Naive thymus-derived CD4-positive, alpha-beta T cell (primary cell): ENCODE measurements around the gene CHRM5. TPM values are rescaled to one million over a fixed set of nuclear protein-coding genes. Genes with fewer than 3 reads are reported as not detected.

Experiments
- ATAC-seq: fragments of 150-1000 bp; cut with Tn5 transposase; 2 replicates; pipeline ENCODE4 v1.10.0; 2021; ENCODE audit warnings: mild to moderate bottlenecking, moderate library complexity
- CTCF ChIA-PET: fragments of 350-600 bp; sonication (Branson Sonifier 250); formaldehyde crosslinking; loops from one replicate; lab custom pipeline; 2021; ENCODE audit warnings: antibody characterized with exemption; lab: Charles Lee
- POLR2A ChIA-PET: fragments of 350-600 bp; sonication (Branson Sonifier 250); formaldehyde crosslinking; loops from one replicate; lab custom pipeline; 2021; ENCODE audit warnings: antibody characterized with exemption, inconsistent platforms; lab: Charles Lee
- DNase-seq, 9 donors: peaks; one replicate each; pipeline versions ENCODE4 v3.0.0 to v3.0.0-alpha.2; 2020 to 2022; ENCODE audit warnings: mixed read lengths in 1 of 9
- H3K27ac ChIP-seq: one replicate; pipeline ENCODE4 v1.7.0; 2013; ENCODE audit warnings: mild to moderate bottlenecking, low read depth, low read length, moderate library complexity
- H3K27me3 ChIP-seq, 2 donors: one replicate each; pipeline ENCODE4 v1.7.0; 2013; ENCODE audit warnings: low read length in 2 of 2, mild to moderate bottlenecking in 2 of 2, moderate library complexity in 2 of 2; ENCODE audit not compliant: control insufficient read depth in 2 of 2, insufficient read depth in 2 of 2
- H3K36me3 ChIP-seq, 3 experiments: 1 replicate in 2 of 3; 2 replicates in 1 of 3; pipeline ENCODE4 v1.7.0; 2013; ENCODE audit warnings: low read length in 3 of 3, mild to moderate bottlenecking in 3 of 3, moderate library complexity in 1 of 3; ENCODE audit not compliant: insufficient read depth in 3 of 3, control insufficient read depth in 2 of 3
- H3K4me1 ChIP-seq, 2 donors: one replicate each; pipeline ENCODE4 v1.7.0; 2013; ENCODE audit warnings: low read length in 2 of 2, mild to moderate bottlenecking in 2 of 2, moderate library complexity in 1 of 2; ENCODE audit not compliant: control insufficient read depth in 2 of 2, insufficient read depth in 2 of 2
- H3K4me3 ChIP-seq: 2 replicates; pipeline ENCODE4 v1.7.0; 2013; ENCODE audit warnings: mild to moderate bottlenecking, low read length
- H3K9me3 ChIP-seq, 3 experiments: 1 replicate in 2 of 3; 2 replicates in 1 of 3; pipeline ENCODE4 v1.7.0; 2013; ENCODE audit warnings: low read length in 3 of 3; ENCODE audit not compliant: control insufficient read depth in 2 of 3
- H3K27ac Mint-ChIP-seq, 9 donors: one replicate each; pipeline ENCODE4 v1.8.0; 2020 to 2022; ENCODE audit warnings: mixed read lengths in 9 of 9, mild to moderate bottlenecking in 8 of 9, moderate library complexity in 5 of 9, inconsistent platforms in 2 of 9
- H3K27me3 Mint-ChIP-seq, 5 donors: one replicate each; pipeline ENCODE4 v1.8.0; 2021 to 2022; ENCODE audit warnings: mixed read lengths in 5 of 5, mild to moderate bottlenecking in 1 of 5
- H3K36me3 Mint-ChIP-seq, 5 donors: one replicate each; pipeline ENCODE4 v1.8.0; 2020 to 2022; ENCODE audit warnings: mixed read lengths in 5 of 5, mild to moderate bottlenecking in 3 of 5, inconsistent platforms in 1 of 5
- H3K4me1 Mint-ChIP-seq, 7 donors: one replicate each; pipeline ENCODE4 v1.8.0; 2020 to 2022; ENCODE audit warnings: mixed read lengths in 7 of 7, mild to moderate bottlenecking in 3 of 7, inconsistent platforms in 1 of 7
- H3K4me3 Mint-ChIP-seq, 10 donors: one replicate each; pipeline ENCODE4 v1.8.0; 2020 to 2022; ENCODE audit warnings: mild to moderate bottlenecking in 10 of 10, mixed read lengths in 10 of 10, moderate library complexity in 6 of 10, inconsistent platforms in 2 of 10
- H3K9me3 Mint-ChIP-seq, 11 donors: one replicate each; pipeline ENCODE4 v1.8.0; 2020 to 2022; ENCODE audit warnings: mixed read lengths in 11 of 11, mild to moderate bottlenecking in 4 of 11, inconsistent platforms in 1 of 11, moderate library complexity in 1 of 11
- intact Hi-C, 2 donors: fragments of 100-400 bp; cut with micrococcal nuclease; formaldehyde crosslinking; loops; one replicate each; pipeline ENCODE4 v1.15.1; 2023
- polyA plus RNA-seq, 2 donors: library from polyadenylated mRNA; unstranded; fragments of 300-500 nt; fragmentation: Illumina TruSeq; gene quantifications; one replicate each; pipeline ENCODE4 v1.2.3, GENCODE V29; 2021
- total RNA-seq, 6 experiments: library from RNA in 5 of 6; stranded (reverse) in 5 of 6; gene quantifications; 1 replicate in 5 of 6; 2 replicates in 1 of 6; pipeline ENCODE4 v1.2.3 and lab custom pipeline; 2021 to 2026

Gene CHRM5
- total RNA-seq (not detected), polyA plus RNA-seq (under 1 TPM in 1 of 2 donors, not detected in 1; 0.15 TPM), total RNA-seq (lab: John Stamatoyannopoulos, UW) (not detected)

GRCh38 chr15:33968224-33968623 is at the start of gene CHRM5:
Gene CHRM5, plus strand, starts transcription at chr15:33968497. Its CDS starts 94,221 bp downstream, at chr15:34062718.
- CTCF ChIA-PET = no interaction called here
- no peaks in the 10 kb centered on the region for H3K4me1 ChIP-seq
- Mint-ChIP-seq H3K27ac (no peak within 1 kb of the TSS), H3K27me3 (peaks cover 0 to 6% (median 0%) of the 10 kb centered on the region in 5 donors), H3K36me3 (peaks cover 0 to 4% (median 0%) of the 10 kb centered on the region in 5 donors), H3K9me3 (no peaks in the 10 kb centered on the region), H3K4me3 (no peak within 1 kb of the TSS), H3K4me1 (peaks cover 0 to 2% (median 0%) of the 10 kb centered on the region in 7 donors)
- ATAC-seq (no peak), DNase-seq (no peak)
- POLR2A ChIA-PET = no interaction called here
- H3K27ac ChIP-seq = no peak within 1 kb of the TSS
- intact Hi-C loops = no loop called here
- H3K27me3 ChIP-seq = no peaks in the 10 kb centered on the region
- no peaks in the 10 kb centered on the region for H3K9me3 ChIP-seq
- no peaks in the 10 kb centered on the region for H3K36me3 ChIP-seq
- H3K4me3 ChIP-seq = no peak within 1 kb of the TSS

DNA sequence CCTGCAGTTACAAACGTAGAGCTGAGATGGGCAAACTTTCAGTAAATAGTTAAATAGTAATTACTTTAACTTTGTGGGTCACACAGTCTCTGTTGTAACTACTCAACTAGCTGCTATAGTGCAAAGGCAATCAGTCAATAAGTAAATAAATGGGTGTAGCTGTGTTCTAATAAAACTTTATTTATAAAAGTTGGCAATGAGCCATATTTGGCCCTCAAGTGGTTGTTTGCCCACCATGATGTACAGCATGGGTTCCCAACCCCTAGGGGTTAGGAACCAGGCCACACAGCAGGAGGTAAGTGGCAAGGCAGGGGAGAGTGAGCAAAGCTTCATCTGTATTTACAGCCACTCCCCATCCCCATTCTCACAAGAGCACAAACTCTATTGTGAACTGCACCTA is 44.9 kb upstream of the CHRM5 start:
- POLR2A ChIA-PET = no interaction called here
- CTCF ChIA-PET = no interaction called here
- DNase-seq = no peak
- H3K4me1 Mint-ChIP-seq = peaks cover 0 to 2% (median 0%) of the 10 kb centered on the region in 7 donors
- Histone ChIP-seq H3K36me3 (no peaks in the 10 kb centered on the region), H3K4me1 (no peaks in the 10 kb centered on the region), H3K27ac (no peak overlapping the region), H3K9me3 (no peaks in the 10 kb centered on the region), H3K27me3 (no peaks in the 10 kb centered on the region), H3K4me3 (no peak overlapping the region)
- no peaks in the 10 kb centered on the region for H3K9me3 Mint-ChIP-seq
- H3K36me3 Mint-ChIP-seq = peaks cover 0 to 11% (median 0%) of the 10 kb centered on the region in 5 donors
- no peak overlapping the region for H3K4me3 Mint-ChIP-seq
- intact Hi-C loops = no loop called here
- H3K27ac Mint-ChIP-seq = no peak overlapping the region
- H3K27me3 Mint-ChIP-seq = no peaks in the 10 kb centered on the region
- ATAC-seq = no peak

GRCh38 chr15:33926260-33926659 is 42.0 kb upstream of the CHRM5 start:
- Mint-ChIP-seq H3K4me3 (no peak overlapping the region), H3K27me3 (no peaks in the 10 kb centered on the region), H3K36me3 (peaks cover 0 to 8% (median 0%) of the 10 kb centered on the region in 5 donors), H3K4me1 (no peaks in the 10 kb centered on the region), H3K27ac (no peak overlapping the region), H3K9me3 (no peaks in the 10 kb centered on the region)
- Histone ChIP-seq H3K27me3 (no peaks in the 10 kb centered on the region), H3K9me3 (no peaks in the 10 kb centered on the region), H3K4me1 (no peaks in the 10 kb centered on the region), H3K4me3 (no peak overlapping the region), H3K27ac (no peak overlapping the region), H3K36me3 (no peaks in the 10 kb centered on the region)
- intact Hi-C loops = no loop called here
- DNase-seq (no peak), ATAC-seq (no peak)
- ChIA-PET CTCF (no interaction called here), POLR2A (no interaction called here)

GRCh38 chr15:33932734-33933133 is 35.6 kb upstream of the CHRM5 start:
- Histone ChIP-seq H3K4me3 (no peak overlapping the region), H3K27ac (no peak overlapping the region), H3K36me3 (no peaks in the 10 kb centered on the region), H3K4me1 (no peaks in the 10 kb centered on the region), H3K9me3 (no peaks in the 10 kb centered on the region), H3K27me3 (no peaks in the 10 kb centered on the region)
- Mint-ChIP-seq H3K9me3 (peaks cover 0 to 5% (median 0%) of the 10 kb centered on the region in 11 donors), H3K27me3 (no peaks in the 10 kb centered on the region), H3K4me1 (peaks cover 0 to 2% (median 0%) of the 10 kb centered on the region in 7 donors), H3K4me3 (no peak overlapping the region), H3K27ac (no peak overlapping the region), H3K36me3 (peaks cover 0 to 3% (median 0%) of the 10 kb centered on the region in 5 donors)
- ATAC-seq (no peak), DNase-seq (no peak)
- CTCF ChIA-PET = no interaction called here
- intact Hi-C loops = no loop called here
- POLR2A ChIA-PET = no interaction called here

- Mint-ChIP-seq H3K4me1 (peaks cover 0 to 2% (median 0%) of the 10 kb centered on the region in 7 donors), H3K27ac (no peak overlapping the region), H3K9me3 (peaks cover 0 to 5% (median 0%) of the 10 kb centered on the region in 11 donors), H3K4me3 (no peak overlapping the region), H3K36me3 (peaks cover 0 to 6% (median 0%) of the 10 kb centered on the region in 5 donors), H3K27me3 (no peaks in the 10 kb centered on the region)
- no peaks in the 10 kb centered on the region for H3K9me3 ChIP-seq
- no peaks in the 10 kb centered on the region for H3K4me1 ChIP-seq
- no peak overlapping the region for H3K4me3 ChIP-seq
- intact Hi-C loops = no loop called here
- DNase-seq (no peak), ATAC-seq (no peak)
- ChIA-PET CTCF (no interaction called here), POLR2A (no interaction called here)
- H3K27ac ChIP-seq = no peak overlapping the region
- H3K27me3 ChIP-seq = no peaks in the 10 kb centered on the region
- H3K36me3 ChIP-seq = no peaks in the 10 kb centered on the region
Observed at GRCh38 chr15:33934396-33934795, 33.9 kb upstream of the CHRM5 start.

DNA sequence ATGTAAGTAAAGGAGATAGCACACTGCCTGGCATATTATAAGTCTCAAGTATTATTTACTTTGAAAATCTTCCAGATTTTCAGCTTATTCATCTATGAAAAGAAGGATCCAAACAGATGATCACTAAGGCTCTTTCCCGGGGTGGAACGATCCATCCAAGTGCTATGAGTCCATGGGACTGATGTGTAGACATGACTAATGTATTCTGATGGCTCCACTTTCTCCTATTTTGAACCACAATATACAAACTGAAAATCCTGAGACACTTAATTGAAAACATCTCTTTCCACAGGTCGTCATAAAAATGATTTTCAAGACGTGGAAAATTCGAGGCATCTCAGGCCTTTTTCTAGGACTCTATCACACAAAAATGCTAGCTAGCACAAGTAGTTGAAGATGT is 33.4 kb upstream of the CHRM5 start:
- peaks cover 0 to 8% (median 0%) of the 10 kb centered on the region in 5 donors for H3K36me3 Mint-ChIP-seq
- intact Hi-C loops = no loop called here
- Histone ChIP-seq H3K27ac (no peak overlapping the region), H3K9me3 (no peaks in the 10 kb centered on the region), H3K4me3 (no peak overlapping the region), H3K36me3 (no peaks in the 10 kb centered on the region), H3K4me1 (no peaks in the 10 kb centered on the region), H3K27me3 (no peaks in the 10 kb centered on the region)
- no peaks in the 10 kb centered on the region for H3K27me3 Mint-ChIP-seq
- ATAC-seq (no peak), DNase-seq (no peak)
- no peak overlapping the region for H3K4me3 Mint-ChIP-seq
- CTCF ChIA-PET = no interaction called here
- peaks cover 0 to 2% (median 0%) of the 10 kb centered on the region in 7 donors for H3K4me1 Mint-ChIP-seq
- peaks cover 0 to 5% (median 0%) of the 10 kb centered on the region in 11 donors for H3K9me3 Mint-ChIP-seq
- POLR2A ChIA-PET = no interaction called here
- no peak overlapping the region for H3K27ac Mint-ChIP-seq
